SK-N-MC (cell line): ENCODE results near the gene FOXP2.

Experiments
- DNase-seq: peaks from one replicate; pipeline ENCODE4 v3.0.0-alpha.2; 2011; ENCODE audit warnings: low read depth, low spot score
- H3K27ac ChIP-seq: fragments of 200-600 bp; sonication (generic); 2 replicates; pipeline ENCODE4 v1.5.1; 2016; ENCODE audit warnings: mixed run types
- H3K36me3 ChIP-seq: fragments of 200-600 bp; sonication (generic); 2 replicates; pipeline ENCODE4 v1.6.1; 2017; ENCODE audit warnings: antibody characterized with exemption, low read length, mixed read lengths; ENCODE audit not compliant: insufficient read depth
- H3K4me3 ChIP-seq: fragments of 200-600 bp; sonication (generic); 2 replicates; pipeline ENCODE4 v1.5.1; 2016
- H3K9ac ChIP-seq: fragments of 200-600 bp; sonication (generic); 2 replicates; pipeline ENCODE4 v1.8.0; 2017; ENCODE audit warnings: mixed run types, mixed read lengths; ENCODE audit not compliant: insufficient read length
- H3K9me3 ChIP-seq: fragments of 200-600 bp; sonication (generic); 2 replicates; pipeline ENCODE4 v1.6.1; 2017; ENCODE audit warnings: low read depth, mild to moderate bottlenecking, antibody characterized with exemption, low read length, moderate library complexity, mixed read lengths
- EZH2 ChIP-seq: fragments of 200-600 bp; sonication (generic); IDR thresholded peaks from one replicate; pipeline ENCODE4 v1.6.1; 2017; ENCODE audit warnings: antibody characterized with exemption
- FOXP2 ChIP-seq: optimal IDR thresholded peaks from 2 replicates; pipeline ENCODE3; 2011; ENCODE audit warnings: mild to moderate bottlenecking, moderate library complexity; ENCODE audit not compliant: insufficient read depth; ENCODE audit errors: extremely low read length, control extremely low read depth
- POLR2AphosphoS5 ChIP-seq: IDR thresholded peaks from 2 replicates; pipeline ENCODE4 v1.6.1; 2012; ENCODE audit warnings: mild to moderate bottlenecking, low read depth, low read length, borderline replicate concordance

Gene FOXP2

DNA sequence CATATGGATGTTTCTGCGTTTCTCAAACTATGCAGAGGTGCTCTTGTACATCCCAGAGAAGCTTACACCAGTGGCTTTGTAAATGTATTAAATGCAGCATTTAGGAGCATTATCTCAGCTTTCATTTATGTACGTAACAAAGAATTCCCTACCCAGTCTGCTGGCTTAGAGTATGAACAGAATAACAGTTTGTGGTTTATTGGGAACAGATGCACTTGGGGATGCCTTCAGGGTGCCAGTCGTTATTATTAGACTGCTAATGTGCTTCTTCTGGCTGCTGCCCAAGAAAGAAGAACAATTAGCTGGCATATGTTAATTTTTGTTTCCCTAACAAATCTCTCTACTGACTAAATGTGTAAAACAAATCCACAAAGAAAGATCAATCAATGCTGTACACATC, 241.9 kb downstream of the FOXP2 start:
- Histone ChIP-seq H3K36me3 (peaks cover 11% of the 10 kb centered on the region), H3K9me3 (no peaks in the 10 kb centered on the region), H3K27ac (no peak overlapping the region), H3K9ac (no peak overlapping the region), H3K4me3 (no peak overlapping the region)
- TF ChIP-seq FOXP2: no peak
- no peak for TF ChIP-seq EZH2
- no peak; the same call in 1 of the 2 replicates for TF ChIP-seq POLR2AphosphoS5
- no peak for DNase-seq

DNA sequence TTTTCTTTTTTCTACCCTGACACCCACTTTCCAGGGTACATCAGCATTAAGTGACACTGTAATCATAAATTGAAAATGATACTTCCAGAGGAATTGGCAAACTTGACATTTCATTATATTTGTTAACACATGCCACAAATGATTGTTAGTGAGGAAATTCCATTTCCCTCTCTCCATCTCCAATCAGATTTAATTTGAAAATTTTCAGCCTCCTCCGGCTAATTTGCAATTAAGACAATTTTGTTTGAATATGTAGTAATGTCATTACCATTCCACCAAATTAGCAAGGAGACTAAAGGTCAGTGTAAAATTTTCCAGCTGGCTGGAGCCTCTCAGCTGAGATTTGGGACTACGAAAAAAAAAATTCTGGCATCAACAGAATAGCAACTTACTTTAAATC, 242.7 kb downstream of the FOXP2 start:
- TF ChIP-seq FOXP2: no peak
- no peak for TF ChIP-seq POLR2AphosphoS5
- no peak for TF ChIP-seq EZH2
- Histone ChIP-seq H3K9ac (no peak overlapping the region), H3K9me3 (no peaks in the 10 kb centered on the region), H3K4me3 (no peak overlapping the region), H3K27ac (no peak overlapping the region), H3K36me3 (peaks cover 11% of the 10 kb centered on the region)
- no peak for DNase-seq

DNA sequence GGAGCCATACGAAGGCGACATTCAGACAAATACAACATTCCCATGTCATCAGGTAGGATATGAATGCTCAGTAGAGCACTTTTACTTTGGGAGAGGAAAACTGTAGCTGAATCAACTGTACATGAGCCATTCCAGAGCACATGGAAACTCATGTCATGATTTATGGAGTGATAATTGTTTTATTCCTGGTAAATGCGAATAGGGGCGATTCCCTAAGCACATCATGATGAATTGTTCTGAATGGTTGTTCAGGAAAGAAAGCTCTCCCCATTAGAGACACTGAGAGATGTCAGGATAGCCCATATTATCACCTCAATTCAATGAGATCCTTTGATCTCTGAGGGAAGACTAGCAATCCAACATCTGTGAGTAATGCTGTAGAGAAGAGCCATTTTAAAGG, 243.6 kb downstream of the FOXP2 start:
- Histone ChIP-seq H3K9me3 (no peaks in the 10 kb centered on the region), H3K27ac (no peak overlapping the region), H3K9ac (no peak overlapping the region), H3K4me3 (no peak overlapping the region), H3K36me3 (peaks cover 9% of the 10 kb centered on the region)
- TF ChIP-seq POLR2AphosphoS5 (no peak), FOXP2 (no peak), EZH2 (no peak)
- DNase-seq: no peak

DNA sequence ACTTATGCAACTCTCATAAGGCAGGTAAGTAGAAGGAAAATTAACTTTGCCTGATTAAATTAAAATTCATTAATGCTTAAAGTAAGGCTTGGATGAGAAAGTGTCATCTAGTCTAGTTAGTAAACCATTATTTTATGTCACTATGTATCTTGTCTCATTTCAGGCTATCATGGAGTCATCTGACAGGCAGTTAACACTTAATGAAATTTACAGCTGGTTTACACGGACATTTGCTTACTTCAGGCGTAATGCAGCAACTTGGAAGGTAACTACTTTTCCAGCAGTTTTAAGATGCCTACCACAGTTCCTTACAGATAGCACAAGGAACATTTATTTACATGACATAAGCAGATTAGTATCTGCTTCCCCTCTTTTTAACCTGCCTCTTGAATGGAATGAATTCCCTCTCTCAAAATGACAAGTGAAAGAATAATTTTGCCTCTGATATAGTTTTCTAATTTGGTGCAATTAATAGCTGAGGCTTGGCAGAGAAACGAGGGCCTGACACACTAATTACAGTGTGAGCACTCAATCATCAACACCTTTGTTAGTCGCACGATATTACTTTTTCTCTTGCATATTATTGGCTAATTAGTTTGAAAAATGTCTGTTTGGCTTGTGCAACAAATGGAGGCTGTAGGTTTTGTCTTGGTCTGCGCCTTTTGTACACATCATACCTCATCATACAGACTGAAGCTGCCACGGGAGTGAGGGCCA, 245.0 kb downstream of the FOXP2 start:
- H3K9ac ChIP-seq: no peak overlapping the region
- peak overlapping the region; percentile 9; the same call in 1 of the 2 replicates for H3K4me3 ChIP-seq
- no peaks in the 10 kb centered on the region for H3K36me3 ChIP-seq
- no peak for DNase-seq
- peak overlapping the region; percentile 51; the same call in 1 of the 2 replicates for H3K27ac ChIP-seq
- H3K9me3 ChIP-seq: no peaks in the 10 kb centered on the region
- no peak for TF ChIP-seq POLR2AphosphoS5
- no peak for TF ChIP-seq EZH2
- no peak for TF ChIP-seq FOXP2

DNA sequence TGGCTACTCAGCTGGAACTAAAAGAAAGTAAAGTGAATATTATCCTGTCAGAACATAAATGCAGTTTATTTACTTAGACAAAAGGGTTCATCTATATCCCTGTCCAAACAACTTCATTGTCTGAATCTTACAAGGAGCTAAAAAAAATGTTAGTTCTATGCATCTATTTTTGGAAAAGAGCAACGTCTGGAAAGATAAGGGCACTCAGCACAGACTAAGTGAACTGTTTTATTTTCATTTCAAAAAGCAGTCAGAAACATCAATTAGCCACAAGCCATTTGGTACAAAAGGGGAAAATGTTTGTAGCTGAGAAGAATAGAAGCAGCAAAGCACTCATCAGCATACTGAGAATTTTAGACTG, 245.5 kb downstream of the FOXP2 start:
- Histone ChIP-seq H3K9me3 (no peaks in the 10 kb centered on the region), H3K36me3 (no peaks in the 10 kb centered on the region), H3K4me3 (peak overlapping the region; percentile 9; the same call in 1 of the 2 replicates), H3K9ac (no peak overlapping the region), H3K27ac (peak overlapping the region; percentile 51)
- DNase-seq: no peak
- TF ChIP-seq EZH2: no peak
- no peak for TF ChIP-seq FOXP2
- TF ChIP-seq POLR2AphosphoS5: no peak

DNA sequence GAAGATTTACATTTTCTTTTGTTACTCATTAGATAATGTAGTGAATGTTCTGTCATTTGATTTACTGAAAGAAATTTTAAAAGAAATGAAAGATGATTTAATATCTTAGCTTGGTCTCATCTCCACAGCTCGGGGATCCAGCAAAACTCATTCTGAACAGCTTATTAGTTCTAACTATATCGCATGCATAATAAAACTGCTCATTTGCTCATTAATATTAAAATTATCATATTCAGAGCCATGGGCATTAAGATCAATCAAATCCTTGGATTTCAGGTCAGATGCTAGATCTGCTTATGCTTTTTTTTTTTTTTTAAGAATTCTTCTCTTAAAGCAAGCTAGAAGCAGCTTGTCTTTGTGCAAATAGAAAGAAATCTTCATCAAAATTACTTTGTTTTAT, 246.1 kb downstream of the FOXP2 start:
- DNase-seq: no peak
- TF ChIP-seq FOXP2 (no peak), POLR2AphosphoS5 (no peak), EZH2 (no peak)
- 0 out of 2 replicates have a peak overlapping the region, but pooled peaks have one; percentile 9 for H3K4me3 ChIP-seq
- H3K36me3 ChIP-seq: no peaks in the 10 kb centered on the region
- H3K27ac ChIP-seq: peak overlapping the region; percentile 51; the same call in 1 of the 2 replicates
- no peaks in the 10 kb centered on the region for H3K9me3 ChIP-seq
- H3K9ac ChIP-seq: no peak overlapping the region

- DNase-seq: no peak
- Histone ChIP-seq H3K27ac (peak overlapping the region; percentile 33; the same call in 1 of the 2 replicates), H3K36me3 (no peaks in the 10 kb centered on the region), H3K9ac (no peak overlapping the region), H3K4me3 (no peak overlapping the region), H3K9me3 (no peaks in the 10 kb centered on the region)
- no peak for TF ChIP-seq FOXP2
Observed at GRCh38 chr7:114662002-114662677, 247.5 kb downstream of the FOXP2 start.

- Histone ChIP-seq H3K27ac (no peak overlapping the region), H3K36me3 (0 out of 2 replicates have a peak, but pooled peaks cover 3% of the 10 kb centered on the region), H3K4me3 (no peak overlapping the region), H3K9ac (no peak overlapping the region), H3K9me3 (no peaks in the 10 kb centered on the region)
- peak; percentile 64 for DNase-seq
- no peak for TF ChIP-seq FOXP2
- TF ChIP-seq EZH2: no peak
- TF ChIP-seq POLR2AphosphoS5: no peak
Observed at GRCh38 chr7:114663502-114663901, 248.9 kb downstream of the FOXP2 start.

DNA sequence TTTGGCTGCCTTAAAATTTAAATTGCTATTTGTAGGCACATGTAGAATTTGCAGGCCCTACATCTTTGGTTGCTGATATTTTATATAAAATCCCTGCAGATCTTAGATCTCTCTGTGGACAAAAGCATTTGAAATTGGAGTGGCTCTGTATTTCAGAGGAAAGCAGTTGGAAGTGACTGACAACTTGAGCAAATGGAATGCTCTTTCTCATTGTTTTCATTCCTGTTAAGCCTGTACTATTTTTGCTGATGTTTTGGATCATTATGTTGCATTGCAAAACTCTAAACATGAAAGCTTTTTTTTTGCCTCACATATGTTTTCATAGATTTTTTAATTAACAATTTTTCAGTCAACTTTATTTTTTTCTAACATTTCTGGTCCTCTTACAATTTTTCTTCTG, 256.1 kb downstream of the FOXP2 start:
- Histone ChIP-seq H3K4me3 (no peak overlapping the region), H3K27ac (no peak overlapping the region), H3K9ac (no peak overlapping the region), H3K36me3 (0 out of 2 replicates have a peak, but pooled peaks cover 4% of the 10 kb centered on the region), H3K9me3 (no peaks in the 10 kb centered on the region)
- no peak for DNase-seq
- TF ChIP-seq FOXP2: no peak
- no peak for TF ChIP-seq POLR2AphosphoS5
- TF ChIP-seq EZH2: no peak
